DND-41 (cell line): ENCODE data around the gene SLC16A11.

ENCODE experiments used
- EZH2 ChIP-seq: IDR thresholded peaks from 3 replicates; pipeline ENCODE4 v1.6.1; 2012; ENCODE audit warnings: borderline replicate concordance, low read depth, mild to moderate bottlenecking, moderate library complexity, low read length, inconsistent platforms; ENCODE audit not compliant: severe bottlenecking
- TF ChIP-seq, protein P1 (sequence below): IDR thresholded peaks from 2 replicates; pipeline ENCODE4 v1.5.1; 2012; ENCODE audit warnings: borderline replicate concordance, low read length, moderate library complexity, mild to moderate bottlenecking; ENCODE audit not compliant: poor library complexity, severe bottlenecking; ENCODE audit errors: extremely low read depth

DNA sequence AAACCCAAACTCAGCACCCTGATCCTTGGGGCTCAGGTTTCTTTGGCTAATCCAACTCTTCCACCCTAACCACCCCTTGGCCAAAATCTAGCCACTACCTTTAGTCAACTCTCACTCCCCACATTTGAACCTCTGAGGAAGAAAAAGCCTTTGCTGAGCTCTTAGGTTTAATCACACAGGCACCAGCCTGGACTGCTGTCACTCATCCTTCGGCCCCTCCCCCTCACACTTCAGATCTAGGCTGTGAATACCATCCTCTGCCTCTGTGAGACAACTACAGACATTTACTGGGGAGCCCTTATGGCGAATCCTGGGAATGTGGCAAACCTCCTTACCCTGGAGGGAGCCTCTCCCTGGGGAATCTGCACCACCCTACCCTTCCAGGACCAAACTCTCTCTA lies 36.7 kb downstream of the SLC16A11 start:
- TF ChIP-seq, protein P1, sequence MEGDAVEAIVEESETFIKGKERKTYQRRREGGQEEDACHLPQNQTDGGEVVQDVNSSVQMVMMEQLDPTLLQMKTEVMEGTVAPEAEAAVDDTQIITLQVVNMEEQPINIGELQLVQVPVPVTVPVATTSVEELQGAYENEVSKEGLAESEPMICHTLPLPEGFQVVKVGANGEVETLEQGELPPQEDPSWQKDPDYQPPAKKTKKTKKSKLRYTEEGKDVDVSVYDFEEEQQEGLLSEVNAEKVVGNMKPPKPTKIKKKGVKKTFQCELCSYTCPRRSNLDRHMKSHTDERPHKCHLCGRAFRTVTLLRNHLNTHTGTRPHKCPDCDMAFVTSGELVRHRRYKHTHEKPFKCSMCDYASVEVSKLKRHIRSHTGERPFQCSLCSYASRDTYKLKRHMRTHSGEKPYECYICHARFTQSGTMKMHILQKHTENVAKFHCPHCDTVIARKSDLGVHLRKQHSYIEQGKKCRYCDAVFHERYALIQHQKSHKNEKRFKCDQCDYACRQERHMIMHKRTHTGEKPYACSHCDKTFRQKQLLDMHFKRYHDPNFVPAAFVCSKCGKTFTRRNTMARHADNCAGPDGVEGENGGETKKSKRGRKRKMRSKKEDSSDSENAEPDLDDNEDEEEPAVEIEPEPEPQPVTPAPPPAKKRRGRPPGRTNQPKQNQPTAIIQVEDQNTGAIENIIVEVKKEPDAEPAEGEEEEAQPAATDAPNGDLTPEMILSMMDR: no peak
- TF ChIP-seq EZH2: no peak
